ENCODE data around the gene SPNS2. TPM values are rescaled to one million over a fixed set of nuclear protein-coding genes. Genes with fewer than 3 reads are reported as not detected.

SPNS2 gene
- total RNA-seq, 1 experiment from 2014 or later, result 2.6 TPM

DNA sequence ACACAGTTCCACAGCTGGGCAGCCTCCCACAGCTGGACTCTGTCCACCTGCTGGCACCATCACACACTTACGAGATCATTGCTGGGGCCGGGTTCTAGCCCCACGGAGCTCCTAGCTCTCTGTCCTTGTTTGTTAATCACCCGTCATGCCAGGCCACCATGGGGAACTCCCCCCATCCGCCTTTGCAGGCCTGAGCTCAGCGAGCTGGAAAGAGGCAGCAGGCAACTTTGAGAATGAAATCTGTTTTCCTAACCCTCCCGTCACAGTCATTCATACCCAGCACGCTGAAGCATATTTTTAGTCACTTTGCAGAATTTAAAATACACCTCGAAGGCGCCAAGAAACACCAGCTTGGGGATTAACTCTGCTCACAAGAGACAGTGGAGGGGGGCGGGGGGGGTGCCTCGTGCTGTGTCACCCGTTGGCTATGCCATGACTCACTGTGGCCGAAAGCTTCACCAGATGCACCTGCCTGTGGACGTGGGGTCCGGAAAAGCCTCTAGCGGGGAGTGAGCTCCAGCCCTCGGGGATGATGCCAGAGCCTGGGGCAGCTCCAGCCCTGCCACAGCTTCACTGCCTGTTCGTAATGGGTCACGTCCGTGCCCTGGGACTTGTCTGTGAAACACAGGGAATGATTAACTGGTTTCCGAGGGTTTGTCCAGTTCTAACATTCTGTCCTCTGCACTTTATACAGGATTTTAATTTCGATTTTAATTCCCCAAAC lies 1.4 kb upstream of the SPNS2 start:
- no TSS peak for BruUV-seq (replicated peaks)
- intact Hi-C loops (cut with micrococcal nuclease), result loop anchor here (10.0 kb wide), 1 partner anchor 72 kb away; no protein-coding TSS in a partner anchor
- no peaks in the 10 kb centered on the region for H3K79me2 ChIP-seq (ENCODE audit: low read length)
- TF ChIP-seq EZH2 (IDR thresholded peaks at IDR 0.05; ENCODE audit: low read length, unreplicated experiment) (no peak), EZH2phosphoT487 (IDR thresholded peaks at IDR 0.05; ENCODE audit: borderline replicate concordance, low read length) (no peak)
- TF ChIP-seq, protein P1, sequence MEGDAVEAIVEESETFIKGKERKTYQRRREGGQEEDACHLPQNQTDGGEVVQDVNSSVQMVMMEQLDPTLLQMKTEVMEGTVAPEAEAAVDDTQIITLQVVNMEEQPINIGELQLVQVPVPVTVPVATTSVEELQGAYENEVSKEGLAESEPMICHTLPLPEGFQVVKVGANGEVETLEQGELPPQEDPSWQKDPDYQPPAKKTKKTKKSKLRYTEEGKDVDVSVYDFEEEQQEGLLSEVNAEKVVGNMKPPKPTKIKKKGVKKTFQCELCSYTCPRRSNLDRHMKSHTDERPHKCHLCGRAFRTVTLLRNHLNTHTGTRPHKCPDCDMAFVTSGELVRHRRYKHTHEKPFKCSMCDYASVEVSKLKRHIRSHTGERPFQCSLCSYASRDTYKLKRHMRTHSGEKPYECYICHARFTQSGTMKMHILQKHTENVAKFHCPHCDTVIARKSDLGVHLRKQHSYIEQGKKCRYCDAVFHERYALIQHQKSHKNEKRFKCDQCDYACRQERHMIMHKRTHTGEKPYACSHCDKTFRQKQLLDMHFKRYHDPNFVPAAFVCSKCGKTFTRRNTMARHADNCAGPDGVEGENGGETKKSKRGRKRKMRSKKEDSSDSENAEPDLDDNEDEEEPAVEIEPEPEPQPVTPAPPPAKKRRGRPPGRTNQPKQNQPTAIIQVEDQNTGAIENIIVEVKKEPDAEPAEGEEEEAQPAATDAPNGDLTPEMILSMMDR (conservative IDR thresholded peaks at IDR 0.05; ENCODE audit: low read depth, low read length), result no peak
- no peaks in the 10 kb centered on the region for H3F3A ChIP-seq (ENCODE audit: low read length, unreplicated experiment)
- no peaks in the 10 kb centered on the region for H3K36me3 ChIP-seq (ENCODE audit: low read depth, low read length)
- H3K27me3 ChIP-seq (ENCODE audit: low read length), result peaks cover 12% of the 10 kb centered on the region; the same call in 1 of the 2 replicates
- no peaks in the 10 kb centered on the region for H3K9me2 ChIP-seq (replicated peaks; ENCODE audit: low read length)
- ChIA-PET CTCF (interaction anchor here (0.6 kb wide), 1 partner anchor 531 kb away, joined by 3 read pairs; no protein-coding TSS in a partner anchor), POLR2A (ENCODE audit: unreplicated experiment) (no interaction called here)
- peak overlapping the region; percentile 60 for H3K4me2 ChIP-seq (ENCODE audit: low read length)
- no peaks in the 10 kb centered on the region for H3K9me3 ChIP-seq (ENCODE audit: low read length)
- H3K27ac ChIP-seq (ENCODE audit: low read length), result no peak overlapping the region
- H2AFZ ChIP-seq (ENCODE audit: low read length), result no peak overlapping the region
- H3K9ac ChIP-seq (ENCODE audit: low read length), result no peak overlapping the region
- H3K4me1 ChIP-seq (ENCODE audit: insufficient read depth, low read length), result peaks cover 31% of the 10 kb centered on the region
- H3K4me3 ChIP-seq (ENCODE audit: low read length), result 0 out of 2 replicates have a peak overlapping the region, but pooled peaks have one; percentile 18
- ATAC-seq, result peak; percentile 68
- DNase-seq, result peak; percentile 79
- H4K20me1 ChIP-seq (ENCODE audit: low read length), result no peaks in the 10 kb centered on the region

DNA sequence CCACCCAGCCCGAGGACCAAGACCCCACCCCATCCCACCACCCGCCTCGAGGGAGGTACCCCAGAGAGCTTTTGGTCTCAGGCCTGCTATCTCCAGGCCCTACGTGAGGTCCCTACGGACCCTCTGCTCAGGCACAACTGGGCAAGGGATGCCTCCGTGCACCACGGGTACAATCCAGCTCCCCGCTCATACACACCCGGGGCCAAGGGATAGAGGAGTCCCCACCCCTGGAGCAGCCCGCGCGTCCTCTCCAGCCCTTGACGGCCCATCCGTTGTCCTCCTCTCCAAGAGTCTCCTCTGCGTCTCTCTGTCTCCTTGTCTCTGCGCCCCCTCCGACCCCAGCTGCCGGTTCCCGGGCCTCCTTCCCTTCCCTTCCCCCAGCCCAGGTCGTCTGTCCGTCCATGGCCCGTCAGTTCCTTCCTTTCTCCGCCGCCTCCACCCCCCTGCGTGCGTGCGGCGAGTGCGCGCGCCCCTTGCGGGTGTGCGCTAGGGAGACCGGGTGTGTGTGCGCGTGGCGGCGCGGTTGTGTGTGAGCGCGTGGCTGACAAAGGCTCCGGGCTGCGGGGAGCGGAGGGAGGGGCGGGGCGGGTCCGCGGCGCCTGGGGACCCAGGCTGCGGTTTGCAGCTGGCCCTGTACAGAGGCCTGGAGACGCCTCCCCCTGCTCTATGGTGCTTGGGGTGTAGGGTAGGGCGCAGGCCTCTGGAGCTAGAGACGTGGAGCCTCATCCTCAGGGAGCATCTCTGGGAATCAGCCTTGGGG lies 930 bp downstream of the SPNS2 start:
- no peaks in the 10 kb centered on the region for H3K9me2 ChIP-seq (replicated peaks; ENCODE audit: low read length)
- no peak overlapping the region for H2AFZ ChIP-seq (ENCODE audit: low read length)
- H3K4me1 ChIP-seq (ENCODE audit: insufficient read depth, low read length), result peaks cover 28% of the 10 kb centered on the region
- TF ChIP-seq EZH2 (IDR thresholded peaks at IDR 0.05; ENCODE audit: low read length, unreplicated experiment) (no peak), EZH2phosphoT487 (IDR thresholded peaks at IDR 0.05; ENCODE audit: borderline replicate concordance, low read length) (no peak)
- TF ChIP-seq, protein P1 (conservative IDR thresholded peaks at IDR 0.05; ENCODE audit: low read depth, low read length), result no peak
- no peaks in the 10 kb centered on the region for H3K36me3 ChIP-seq (ENCODE audit: low read depth, low read length)
- DNase-seq, result no peak
- BruUV-seq (replicated peaks), result no TSS peak
- intact Hi-C loops (cut with micrococcal nuclease), result loop anchor here (10.0 kb wide), 1 partner anchor 75 kb away; no protein-coding TSS in a partner anchor
- CTCF ChIA-PET, result no interaction called here
- H3K4me2 ChIP-seq (ENCODE audit: low read length), result peak overlapping the region; percentile 73
- no peak overlapping the region for H3K9ac ChIP-seq (ENCODE audit: low read length)
- no peaks in the 10 kb centered on the region for H3F3A ChIP-seq (ENCODE audit: low read length, unreplicated experiment)
- H3K27me3 ChIP-seq (ENCODE audit: low read length), result peaks cover 12% of the 10 kb centered on the region; the same call in 1 of the 2 replicates
- peak overlapping the region; percentile 57 for H3K4me3 ChIP-seq (ENCODE audit: low read length)
- H3K9me3 ChIP-seq (ENCODE audit: low read length), result no peaks in the 10 kb centered on the region
- POLR2A ChIA-PET (ENCODE audit: unreplicated experiment), result no interaction called here
- no peak overlapping the region for H3K27ac ChIP-seq (ENCODE audit: low read length)
- ATAC-seq, result no peak
- H3K79me2 ChIP-seq (ENCODE audit: low read length), result no peaks in the 10 kb centered on the region
- H4K20me1 ChIP-seq (ENCODE audit: low read length), result no peaks in the 10 kb centered on the region
